NCI-H2171 treated with DMSO at 0.1 percent for 48 hours (cell line): ENCODE results near the gene LARGE2.
A peak's percentile ranks its signal among the peaks of the same experiment; 100 is the strongest.
"Not testable (repeated sequence)": the region's sequence is repeated elsewhere in the genome, so short reads cannot be mapped to it uniquely, and the experiment has no call there.

Source experiments
- DNase-seq: peaks from one replicate; lab custom pipeline; 2025; lab: John Stamatoyannopoulos, UW

The LARGE2 gene

GRCh38 chr11:45896422-45896984 is 26.0 kb upstream of the LARGE2 start:
- DNase-seq = peak; percentile 84

- no peak for DNase-seq
Observed at GRCh38 chr11:45897556-45897955, 24.9 kb upstream of the LARGE2 start.

- DNase-seq = no peak
Observed at GRCh38 chr11:45899086-45899447, 23.4 kb upstream of the LARGE2 start.

GRCh38 chr11:45899448-45900174 is 22.8 kb upstream of the LARGE2 start:
- DNase-seq = peak; percentile 90

GRCh38 chr11:45900175-45900800 is 22.2 kb upstream of the LARGE2 start:
- not testable (repeated sequence) for DNase-seq

GRCh38 chr11:45900916-45901617 is 21.4 kb upstream of the LARGE2 start:
- no peak for DNase-seq

GRCh38 chr11:45901626-45902025 is 20.8 kb upstream of the LARGE2 start:
- DNase-seq = no peak

GRCh38 chr11:45902452-45903380 is 19.7 kb upstream of the LARGE2 start:
- no peak for DNase-seq

GRCh38 chr11:45904309-45904915 is 18.0 kb upstream of the LARGE2 start:
- no peak for DNase-seq

- DNase-seq = no peak
Observed at GRCh38 chr11:45905095-45905494, 17.4 kb upstream of the LARGE2 start.

GRCh38 chr11:45905576-45905975 is 16.9 kb upstream of the LARGE2 start:
- not testable (repeated sequence) for DNase-seq

GRCh38 chr11:45906096-45906682 is 16.3 kb upstream of the LARGE2 start:
- DNase-seq = no peak

- DNase-seq = no peak
Observed at GRCh38 chr11:45906965-45907611, 15.4 kb upstream of the LARGE2 start, which contains the start of gene FREY1. FREY1 (minus strand) TSS chr11:45907271; CDS start chr11:45907245, 26 bp downstream.

GRCh38 chr11:45907911-45908370 is 14.5 kb upstream of the LARGE2 start:
- DNase-seq = no peak

GRCh38 chr11:45909594-45910475 is 12.6 kb upstream of the LARGE2 start:
- DNase-seq = no peak

- no peak for DNase-seq
Observed at GRCh38 chr11:45910623-45911022, 11.8 kb upstream of the LARGE2 start.

GRCh38 chr11:45913514-45913913 is 8.9 kb upstream of the LARGE2 start:
- DNase-seq = no peak

- no peak for DNase-seq
Observed at GRCh38 chr11:45913942-45914635, 8.4 kb upstream of the LARGE2 start.
